ENCODE measurements around the gene EVI5L.
"Not testable (repeated sequence)": the region's sequence is repeated elsewhere in the genome, so short reads cannot be mapped to it uniquely, and the experiment has no call there.

EVI5L gene

DNA sequence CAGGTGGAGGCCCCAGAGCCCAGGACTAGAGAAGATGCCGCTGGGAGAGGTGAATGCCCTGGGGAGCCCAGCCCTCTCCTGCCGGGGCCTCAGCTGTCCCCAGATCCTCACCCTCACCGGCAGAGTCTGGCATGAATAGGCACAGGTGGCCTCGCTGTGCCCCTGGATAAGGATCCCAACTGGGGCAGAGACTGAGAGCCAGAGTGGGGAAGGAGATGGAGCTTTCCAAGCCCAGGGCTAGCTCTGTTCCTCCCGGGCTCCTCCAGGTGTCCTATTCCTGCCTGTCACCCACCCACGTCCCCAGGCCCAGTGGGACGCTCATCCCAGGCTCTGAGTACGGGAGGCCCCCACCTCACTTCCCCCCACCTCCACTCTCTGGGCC, 27.7 kb downstream of the EVI5L start:
- Histone ChIP-seq H3K36me3 (ENCODE audit: control insufficient read depth in 5 of 5, insufficient read depth in 5 of 5, low read length in 5 of 5) (peaks cover 0 to 25% (median 9%) of the 10 kb centered on the region in 5 donors), H3K9ac (ENCODE audit: low read length in 5 of 5) (no peak overlapping the region), H3K4me1 (ENCODE audit: control insufficient read depth in 5 of 5, insufficient read depth in 5 of 5, low read length in 5 of 5) (peaks cover 0 to 14% (median 12%) of the 10 kb centered on the region in 5 donors), H3K27me3 (ENCODE audit: control insufficient read depth in 5 of 5, insufficient read depth in 4 of 5, low read length in 5 of 5) (peaks cover 0 to 20% (median 17%) of the 10 kb centered on the region in 5 donors), H3K4me3 (ENCODE audit: low read depth in 1 of 5, low read length in 5 of 5) (no peak overlapping the region), H3K27ac (ENCODE audit: low read depth, low read length) (no peak overlapping the region), H3K9me3 (ENCODE audit: control insufficient read depth in 5 of 5, low read length in 5 of 5) (no peaks in the 10 kb centered on the region)

DNA sequence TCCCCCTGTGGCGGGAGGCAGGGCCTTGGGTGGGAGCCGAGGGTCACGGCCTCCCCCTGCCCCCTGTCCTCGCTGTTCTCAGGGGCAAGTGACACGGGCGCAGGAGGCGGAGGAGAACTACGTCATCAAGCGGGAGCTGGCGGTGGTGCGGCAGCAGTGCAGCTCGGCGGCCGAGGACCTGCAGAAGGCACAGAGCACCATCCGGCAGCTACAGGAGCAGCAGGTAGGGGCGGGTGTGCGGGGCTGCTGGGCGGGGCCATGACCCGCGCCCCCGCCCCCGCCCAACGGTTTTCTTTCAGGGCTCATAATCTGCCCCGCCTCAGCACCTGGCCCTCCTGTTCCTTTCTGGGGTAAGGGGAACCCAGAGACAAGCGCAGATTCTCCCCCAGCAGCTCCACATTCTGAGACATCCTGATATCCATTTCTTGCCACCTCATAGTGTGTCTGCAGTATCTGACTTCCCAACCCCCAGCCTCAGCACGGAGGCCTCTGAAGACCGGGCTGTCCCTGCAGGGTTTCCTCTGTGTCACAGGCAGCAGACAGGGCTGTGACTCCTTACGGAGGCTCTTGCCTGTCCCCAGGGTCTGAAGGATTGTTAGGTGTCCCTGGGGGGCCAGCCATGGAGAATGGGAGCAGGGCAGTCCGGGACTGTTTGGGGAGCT, 28.2 kb downstream of the EVI5L start:
- peaks cover 0 to 20% (median 18%) of the 10 kb centered on the region in 5 donors for H3K27me3 ChIP-seq (ENCODE audit: control insufficient read depth in 5 of 5, insufficient read depth in 4 of 5, low read length in 5 of 5)
- H3K9me3 ChIP-seq (ENCODE audit: control insufficient read depth in 5 of 5, low read length in 5 of 5): no peaks in the 10 kb centered on the region
- H3K36me3 ChIP-seq (ENCODE audit: control insufficient read depth in 5 of 5, insufficient read depth in 5 of 5, low read length in 5 of 5): peaks cover 0 to 26% (median 9%) of the 10 kb centered on the region in 5 donors
- no peak overlapping the region for H3K4me3 ChIP-seq (ENCODE audit: low read depth in 1 of 5, low read length in 5 of 5)
- peaks cover 0 to 14% (median 10%) of the 10 kb centered on the region in 5 donors for H3K4me1 ChIP-seq (ENCODE audit: control insufficient read depth in 5 of 5, insufficient read depth in 5 of 5, low read length in 5 of 5)
- no peak overlapping the region for H3K9ac ChIP-seq (ENCODE audit: low read length in 5 of 5)
- no peak overlapping the region for H3K27ac ChIP-seq (ENCODE audit: low read depth, low read length)

DNA sequence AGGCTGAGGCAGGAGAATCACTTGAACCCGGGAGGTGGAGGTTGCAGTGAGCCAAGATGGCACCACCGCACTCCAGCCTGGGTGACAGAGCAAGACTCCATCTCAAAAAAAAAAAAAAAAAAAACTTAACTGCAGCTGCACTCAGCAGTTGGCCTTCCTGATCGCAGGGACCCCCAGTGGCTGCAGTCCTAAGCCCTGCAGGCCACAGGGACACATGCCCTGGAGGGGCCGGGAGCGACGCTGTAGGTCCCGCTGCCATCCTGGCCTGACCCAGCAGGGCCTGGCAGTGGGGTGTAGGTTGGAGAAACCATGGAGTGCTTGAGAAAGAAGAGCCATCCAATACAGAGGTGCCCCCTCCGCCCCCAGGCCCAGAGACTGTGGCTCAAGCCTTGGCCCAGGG, 29.1 kb downstream of the EVI5L start:
- not testable (repeated sequence) for H3K4me3 ChIP-seq (ENCODE audit: low read depth in 1 of 5, low read length in 5 of 5); H3K27ac ChIP-seq (ENCODE audit: low read depth, low read length); H3K9ac ChIP-seq (ENCODE audit: low read length in 5 of 5); H3K9me3 ChIP-seq (ENCODE audit: control insufficient read depth in 5 of 5, low read length in 5 of 5)
- peaks cover 0 to 12% (median 7%) of the 10 kb centered on the region in 5 donors for H3K4me1 ChIP-seq (ENCODE audit: control insufficient read depth in 5 of 5, insufficient read depth in 5 of 5, low read length in 5 of 5)
- H3K27me3 ChIP-seq (ENCODE audit: control insufficient read depth in 5 of 5, insufficient read depth in 4 of 5, low read length in 5 of 5): peaks cover 0 to 23% (median 19%) of the 10 kb centered on the region in 5 donors
- peaks cover 0 to 30% (median 10%) of the 10 kb centered on the region in 5 donors for H3K36me3 ChIP-seq (ENCODE audit: control insufficient read depth in 5 of 5, insufficient read depth in 5 of 5, low read length in 5 of 5)

DNA sequence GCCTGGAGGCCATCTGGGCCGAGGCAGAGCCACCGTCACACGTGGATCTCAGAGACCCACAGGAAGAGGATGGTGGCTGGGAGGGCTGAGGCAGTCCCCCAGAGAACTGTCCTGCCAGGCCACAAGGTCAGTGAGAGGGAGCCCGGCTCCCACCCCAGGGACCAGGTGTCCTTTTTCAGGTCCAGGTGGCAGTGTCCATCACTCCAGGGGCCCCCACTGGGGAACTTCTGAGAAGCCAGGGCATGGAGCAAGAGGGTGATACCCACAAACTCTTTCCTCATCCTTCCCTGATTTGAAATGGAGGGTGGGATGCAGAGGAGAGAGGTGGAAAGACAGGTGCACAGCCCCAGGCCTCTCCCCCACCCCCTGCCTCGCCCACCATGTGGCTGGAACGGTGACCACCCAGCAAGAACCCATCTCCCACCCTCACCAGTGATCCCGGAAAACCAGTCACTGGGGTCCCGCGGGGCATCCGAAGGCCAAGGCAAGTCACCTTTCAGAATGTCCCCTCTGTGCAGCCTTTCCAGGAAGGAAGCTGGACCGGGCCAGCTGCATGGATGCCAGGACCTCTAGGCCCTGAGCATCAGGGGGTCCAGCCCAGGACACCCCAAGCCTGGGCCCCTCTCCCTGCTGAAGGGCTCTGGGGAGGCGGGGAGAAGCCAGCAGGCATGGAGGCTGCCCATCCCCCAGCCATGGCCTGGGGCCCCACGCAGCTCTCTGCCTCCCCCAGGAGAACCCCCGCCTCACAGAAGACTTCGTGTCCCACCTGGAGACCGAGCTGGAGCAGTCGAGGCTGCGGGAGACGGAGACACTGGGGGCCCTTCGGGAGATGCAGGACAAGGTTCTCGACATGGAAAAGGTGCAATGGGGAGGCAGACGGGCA, 30.1 kb downstream of the EVI5L start:
- Histone ChIP-seq H3K27ac (ENCODE audit: low read depth, low read length) (no peak overlapping the region), H3K4me3 (ENCODE audit: low read depth in 1 of 5, low read length in 5 of 5) (no peak overlapping the region), H3K9ac (ENCODE audit: low read length in 5 of 5) (no peak overlapping the region), H3K4me1 (ENCODE audit: control insufficient read depth in 5 of 5, insufficient read depth in 5 of 5, low read length in 5 of 5) (peaks cover 0 to 12% (median 7%) of the 10 kb centered on the region in 5 donors), H3K9me3 (ENCODE audit: control insufficient read depth in 5 of 5, low read length in 5 of 5) (no peaks in the 10 kb centered on the region), H3K27me3 (ENCODE audit: control insufficient read depth in 5 of 5, insufficient read depth in 4 of 5, low read length in 5 of 5) (peaks cover 0 to 27% (median 25%) of the 10 kb centered on the region in 5 donors), H3K36me3 (ENCODE audit: control insufficient read depth in 5 of 5, insufficient read depth in 5 of 5, low read length in 5 of 5) (peaks cover 0 to 30% (median 10%) of the 10 kb centered on the region in 5 donors)

DNA sequence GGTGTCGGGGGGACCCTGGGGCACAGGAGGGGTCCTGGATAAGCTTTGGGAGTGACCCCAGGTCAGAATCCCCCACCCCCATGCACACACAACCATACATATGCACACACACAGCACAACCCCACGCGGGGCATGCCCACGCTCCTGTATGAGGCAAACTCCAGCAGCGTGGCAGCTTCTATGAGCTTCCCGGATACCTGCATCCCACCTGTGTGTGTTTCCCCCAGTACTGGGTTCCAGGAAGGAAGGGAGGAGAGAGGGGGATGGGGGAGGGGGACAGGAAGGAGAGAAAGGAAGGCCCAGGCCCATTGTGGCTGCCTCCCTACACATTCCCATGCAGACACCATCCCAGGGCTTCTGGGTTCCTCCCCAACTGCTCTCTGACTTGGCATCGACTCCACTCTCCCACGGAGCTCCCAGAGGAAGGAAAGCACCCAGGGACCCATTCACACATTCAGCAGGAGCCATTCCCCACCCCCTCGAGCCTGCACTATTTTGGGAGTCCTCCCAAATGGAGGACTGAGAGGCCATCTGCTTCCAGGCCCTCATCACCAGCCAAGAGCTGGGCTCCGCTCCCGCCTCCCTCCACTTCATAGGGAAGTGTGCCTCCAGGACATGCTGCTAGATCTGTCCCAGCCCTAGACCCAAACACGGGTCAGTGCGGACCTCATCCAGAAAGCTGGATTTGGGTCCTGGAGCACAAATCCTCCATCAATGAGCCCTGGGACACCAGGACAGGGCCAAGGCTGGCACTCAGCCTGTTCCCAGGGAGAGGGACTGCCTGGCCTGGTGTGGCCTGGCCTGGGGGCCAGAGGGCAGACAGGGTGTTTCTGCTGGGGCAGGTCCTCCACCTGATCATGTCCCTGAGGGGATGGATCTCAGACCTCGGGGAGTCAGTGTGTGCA, 30.9 kb downstream of the EVI5L start:
- Histone ChIP-seq H3K9ac (ENCODE audit: low read length in 5 of 5) (no peak overlapping the region), H3K27me3 (ENCODE audit: control insufficient read depth in 5 of 5, insufficient read depth in 4 of 5, low read length in 5 of 5) (peaks cover 0 to 33% (median 28%) of the 10 kb centered on the region in 5 donors), H3K4me3 (ENCODE audit: low read depth in 1 of 5, low read length in 5 of 5) (no peak overlapping the region), H3K4me1 (ENCODE audit: control insufficient read depth in 5 of 5, insufficient read depth in 5 of 5, low read length in 5 of 5) (peaks cover 0 to 12% (median 7%) of the 10 kb centered on the region in 5 donors), H3K27ac (ENCODE audit: low read depth, low read length) (no peak overlapping the region), H3K9me3 (ENCODE audit: control insufficient read depth in 5 of 5, low read length in 5 of 5) (no peaks in the 10 kb centered on the region), H3K36me3 (ENCODE audit: control insufficient read depth in 5 of 5, insufficient read depth in 5 of 5, low read length in 5 of 5) (peaks cover 0 to 28% (median 10%) of the 10 kb centered on the region in 5 donors)

DNA sequence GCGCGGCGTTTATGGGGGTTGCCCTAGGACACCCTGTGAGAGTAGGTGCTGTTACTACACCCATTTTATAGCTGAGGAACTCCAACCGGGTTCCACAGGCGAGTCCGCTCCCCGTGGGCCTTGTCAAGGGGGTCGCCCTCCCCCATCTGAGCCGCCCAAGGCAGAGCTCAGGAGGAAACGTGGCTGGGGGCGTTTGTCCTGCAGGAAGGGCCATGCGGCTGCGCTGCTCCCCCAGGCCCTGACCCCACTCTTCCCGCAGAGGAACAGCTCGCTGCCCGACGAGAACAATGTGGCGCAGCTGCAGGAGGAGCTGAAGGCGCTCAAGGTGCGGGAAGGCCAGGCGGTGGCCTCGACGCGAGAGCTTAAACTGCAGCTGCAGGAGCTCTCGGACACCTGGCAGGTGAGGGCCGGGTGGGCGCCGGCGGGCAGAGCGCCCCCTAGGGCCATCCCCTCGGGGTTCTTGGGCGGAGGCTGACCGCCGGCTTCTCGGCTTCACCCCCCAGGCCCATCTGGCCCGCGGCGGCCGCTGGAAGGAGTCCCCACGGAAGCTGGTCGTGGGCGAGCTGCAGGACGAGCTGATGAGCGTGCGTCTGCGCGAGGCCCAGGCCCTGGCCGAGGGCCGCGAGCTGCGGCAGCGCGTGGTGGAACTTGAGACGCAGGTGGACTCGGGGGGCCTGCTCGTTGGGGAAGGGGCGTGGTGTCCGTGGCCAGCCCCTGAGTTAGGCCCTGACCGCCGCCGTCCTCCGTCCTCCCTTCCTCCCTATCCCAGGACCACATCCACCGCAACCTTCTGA, 31.8 kb downstream of the EVI5L start:
- Histone ChIP-seq H3K36me3 (ENCODE audit: control insufficient read depth in 5 of 5, insufficient read depth in 5 of 5, low read length in 5 of 5) (peaks cover 0 to 27% (median 10%) of the 10 kb centered on the region in 5 donors), H3K27me3 (ENCODE audit: control insufficient read depth in 5 of 5, insufficient read depth in 4 of 5, low read length in 5 of 5) (peaks cover 0 to 38% (median 34%) of the 10 kb centered on the region in 5 donors), H3K9me3 (ENCODE audit: control insufficient read depth in 5 of 5, low read length in 5 of 5) (no peaks in the 10 kb centered on the region), H3K27ac (ENCODE audit: low read depth, low read length) (no peak overlapping the region), H3K4me1 (ENCODE audit: control insufficient read depth in 5 of 5, insufficient read depth in 5 of 5, low read length in 5 of 5) (peaks cover 0 to 12% (median 7%) of the 10 kb centered on the region in 5 donors), H3K9ac (ENCODE audit: low read length in 5 of 5) (no peak overlapping the region), H3K4me3 (ENCODE audit: low read depth in 1 of 5, low read length in 5 of 5) (peak overlapping the region in 1 of 5 donors; percentile 44)

DNA sequence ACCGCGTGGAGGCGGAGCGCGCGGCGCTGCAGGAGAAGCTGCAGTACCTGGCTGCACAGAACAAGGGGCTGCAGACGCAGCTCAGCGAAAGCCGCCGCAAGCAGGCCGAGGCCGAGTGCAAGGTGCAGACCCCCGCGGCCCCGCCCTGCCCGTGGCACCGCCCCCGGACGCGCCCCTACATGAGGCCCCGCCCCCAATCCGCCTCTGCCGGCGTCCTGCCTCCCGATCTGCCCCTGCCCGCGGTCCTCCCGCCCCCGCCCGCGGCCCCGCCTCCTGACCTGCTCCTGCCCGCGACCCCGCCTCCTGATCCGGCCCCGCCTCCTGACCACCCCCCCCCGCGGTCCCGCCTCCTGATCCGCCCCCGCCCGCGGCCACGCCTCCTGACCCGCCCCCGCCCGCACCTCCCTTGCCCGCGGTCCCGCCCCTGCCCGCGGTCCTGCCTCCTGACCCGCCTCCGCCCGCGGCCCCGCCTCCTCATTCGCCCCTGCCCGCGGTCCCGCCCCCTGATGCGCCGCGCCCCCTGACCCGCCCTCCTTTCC, 32.5 kb downstream of the EVI5L start:
- Histone ChIP-seq H3K4me3 (ENCODE audit: low read depth in 1 of 5, low read length in 5 of 5) (peak overlapping the region in 1 of 5 donors; percentile 44), H3K36me3 (ENCODE audit: control insufficient read depth in 5 of 5, insufficient read depth in 5 of 5, low read length in 5 of 5) (peaks cover 0 to 27% (median 10%) of the 10 kb centered on the region in 5 donors), H3K27ac (ENCODE audit: low read depth, low read length) (no peak overlapping the region), H3K9ac (ENCODE audit: low read length in 5 of 5) (no peak overlapping the region), H3K4me1 (ENCODE audit: control insufficient read depth in 5 of 5, insufficient read depth in 5 of 5, low read length in 5 of 5) (peaks cover 0 to 12% (median 7%) of the 10 kb centered on the region in 5 donors), H3K9me3 (ENCODE audit: control insufficient read depth in 5 of 5, low read length in 5 of 5) (no peaks in the 10 kb centered on the region), H3K27me3 (ENCODE audit: control insufficient read depth in 5 of 5, insufficient read depth in 4 of 5, low read length in 5 of 5) (peaks cover 3 to 45% (median 40%) of the 10 kb centered on the region in 5 donors)

DNA sequence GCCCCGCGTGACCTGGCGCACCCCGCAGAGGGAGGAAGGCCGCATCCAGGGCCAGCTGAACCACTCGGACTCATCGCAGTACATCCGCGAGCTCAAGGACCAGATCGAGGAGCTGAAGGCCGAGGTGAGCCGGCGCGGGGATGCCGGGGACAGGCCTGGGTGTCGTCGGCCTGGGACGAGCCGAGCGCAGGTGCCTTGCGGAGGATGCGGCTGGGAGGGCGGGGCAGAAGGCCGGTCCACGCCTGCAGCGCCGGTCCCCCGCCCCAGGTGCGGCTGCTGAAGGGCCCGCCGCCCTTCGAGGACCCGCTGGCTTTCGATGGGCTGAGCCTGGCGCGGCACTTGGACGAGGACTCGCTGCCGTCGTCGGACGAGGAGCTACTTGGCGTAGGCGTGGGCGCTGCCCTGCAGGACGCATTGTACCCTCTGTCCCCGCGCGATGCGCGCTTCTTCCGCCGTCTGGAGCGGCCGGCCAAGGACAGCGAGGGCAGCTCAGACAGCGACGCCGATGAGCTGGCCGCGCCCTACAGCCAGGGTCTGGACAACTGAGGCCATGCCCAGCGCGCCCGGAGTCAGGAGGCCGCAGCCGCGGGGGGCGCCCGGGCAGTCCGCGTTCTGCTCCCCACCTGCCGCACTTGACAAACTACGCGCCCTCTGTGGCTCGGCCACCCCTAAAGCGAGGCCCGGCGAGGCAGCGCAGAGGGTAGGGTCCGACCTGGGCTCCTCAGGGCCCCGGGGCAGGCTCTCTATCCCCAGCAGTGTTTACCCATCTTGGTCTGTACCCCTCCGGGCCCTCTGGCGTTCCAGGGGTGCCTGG, 33.3 kb downstream of the EVI5L start:
- Histone ChIP-seq H3K27ac (ENCODE audit: low read depth, low read length) (no peak overlapping the region), H3K27me3 (ENCODE audit: control insufficient read depth in 5 of 5, insufficient read depth in 4 of 5, low read length in 5 of 5) (peaks cover 4 to 48% (median 42%) of the 10 kb centered on the region in 5 donors), H3K4me1 (ENCODE audit: control insufficient read depth in 5 of 5, insufficient read depth in 5 of 5, low read length in 5 of 5) (peaks cover 0 to 14% (median 9%) of the 10 kb centered on the region in 5 donors), H3K36me3 (ENCODE audit: control insufficient read depth in 5 of 5, insufficient read depth in 5 of 5, low read length in 5 of 5) (peaks cover 0 to 26% (median 10%) of the 10 kb centered on the region in 5 donors), H3K4me3 (ENCODE audit: low read depth in 1 of 5, low read length in 5 of 5) (no peak overlapping the region), H3K9me3 (ENCODE audit: control insufficient read depth in 5 of 5, low read length in 5 of 5) (no peaks in the 10 kb centered on the region), H3K9ac (ENCODE audit: low read length in 5 of 5) (no peak overlapping the region)
